ENCODE results near the gene ZSCAN20. TPM values are rescaled to one million over a fixed set of nuclear protein-coding genes. Genes with fewer than 3 reads are reported as not detected.

Gene ZSCAN20
- 1 to 10 TPM; 5.1 to 6.0 (median 5.6) TPM for polyA plus RNA-seq (ENCODE audit: insufficient read length in 3 of 3)

DNA sequence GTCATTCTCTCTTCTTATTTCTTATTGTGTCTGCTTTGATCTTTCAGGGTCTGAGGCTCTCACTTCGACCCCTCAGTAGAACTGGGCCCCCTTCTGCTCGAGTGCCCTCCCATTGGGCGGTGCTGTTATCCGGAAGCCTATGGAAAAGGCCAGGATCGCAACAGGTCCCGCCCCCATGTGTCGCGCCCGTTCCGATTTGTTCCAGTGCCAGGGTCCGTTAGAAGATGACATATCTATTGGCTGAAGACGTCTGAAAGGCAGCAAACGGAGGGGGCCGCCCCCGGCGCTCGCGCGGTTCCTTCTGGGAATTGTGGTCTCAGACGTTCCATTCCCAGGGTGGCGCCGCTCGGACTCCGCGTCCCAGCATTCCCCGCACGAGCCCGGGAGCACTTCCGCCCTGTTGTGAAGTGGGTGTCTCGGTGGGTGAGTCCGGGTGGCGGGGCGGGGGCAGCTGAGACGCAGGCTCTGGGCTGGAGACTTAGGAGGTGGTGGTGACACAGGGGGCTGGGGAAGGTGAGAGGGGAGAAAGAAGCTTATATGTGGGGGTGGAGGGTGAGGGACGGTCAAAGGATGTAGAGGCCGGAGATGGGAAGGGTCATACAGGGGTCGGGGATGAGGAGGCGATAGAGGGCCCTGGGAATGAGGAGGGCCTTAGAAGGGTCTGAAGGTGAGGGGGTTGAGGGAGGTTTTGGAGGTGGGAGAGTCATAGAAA lies at the start of gene ZSCAN20:
Gene ZSCAN20, plus strand, starts transcription at position 377 of the 712 bp plus-strand sequence. CDS start 6,644 bp downstream, outside the sequence.
- DNase-seq (ENCODE audit: low read depth in 3 of 3, low spot score in 2 of 3): peak; percentile 89 to 95 (median 94)

DNA sequence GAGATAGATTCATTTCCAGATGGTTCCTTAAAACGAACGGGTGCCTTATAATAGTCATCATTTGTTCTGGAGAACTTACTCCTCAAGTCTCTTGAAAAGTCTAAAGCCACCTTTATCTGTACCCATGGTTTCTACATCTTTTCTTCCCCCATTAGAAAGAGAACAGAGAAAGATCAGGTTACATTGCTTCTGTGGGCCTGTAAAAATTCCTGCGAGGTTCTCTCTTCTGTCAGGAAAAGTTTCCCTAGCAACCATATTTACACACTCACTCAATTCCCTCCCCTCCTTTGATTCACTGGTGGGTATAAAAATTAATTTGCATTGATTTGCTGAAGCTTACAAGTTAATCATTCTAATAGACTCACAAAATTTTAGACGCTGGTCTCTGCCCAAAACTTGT lies 48.2 kb upstream of the ZSCAN20 start:
- no peak for DNase-seq (ENCODE audit: low read depth in 3 of 3, low spot score in 2 of 3)

DNA sequence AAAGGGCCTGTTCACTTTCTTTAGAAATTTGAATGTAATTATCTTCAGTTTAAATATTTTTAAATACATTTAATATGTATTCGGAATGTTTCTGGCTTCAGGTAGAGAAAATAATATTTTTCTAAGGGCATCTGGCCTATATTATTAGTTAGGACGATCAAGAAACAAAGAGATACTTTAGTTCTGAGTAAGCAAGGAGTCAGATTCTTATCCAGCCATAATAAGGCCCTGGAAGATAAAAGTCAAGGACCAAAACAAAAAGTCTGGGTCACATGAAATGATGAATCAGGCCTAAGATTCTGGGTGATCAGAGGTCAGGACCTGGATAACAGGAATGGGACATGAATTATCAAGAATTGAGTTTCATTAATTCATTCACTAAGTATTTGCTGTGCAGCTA lies 47.8 kb upstream of the ZSCAN20 start:
- no peak for DNase-seq (ENCODE audit: low read depth in 3 of 3, low spot score in 2 of 3)

DNA sequence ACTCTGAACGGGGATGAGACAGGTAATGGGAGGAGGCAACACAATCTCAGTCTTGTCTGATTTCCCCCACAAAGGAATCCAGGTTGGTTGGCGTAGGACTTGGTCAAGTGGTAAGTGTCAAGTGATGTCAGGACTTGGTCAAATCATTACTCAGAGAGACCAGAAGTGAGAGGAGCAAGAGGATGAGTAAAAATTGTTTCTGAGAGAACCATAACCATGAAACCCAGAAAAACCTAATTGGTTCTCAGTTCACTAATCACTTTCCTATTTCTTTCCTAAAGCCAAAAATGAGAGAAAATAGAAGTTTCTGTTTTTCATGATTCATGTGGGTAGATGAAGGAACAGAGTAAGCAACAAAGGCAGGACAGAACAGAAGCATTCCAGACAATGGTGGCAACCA lies 46.5 kb upstream of the ZSCAN20 start:
- no peak for DNase-seq (ENCODE audit: low read depth in 3 of 3, low spot score in 2 of 3)

DNA sequence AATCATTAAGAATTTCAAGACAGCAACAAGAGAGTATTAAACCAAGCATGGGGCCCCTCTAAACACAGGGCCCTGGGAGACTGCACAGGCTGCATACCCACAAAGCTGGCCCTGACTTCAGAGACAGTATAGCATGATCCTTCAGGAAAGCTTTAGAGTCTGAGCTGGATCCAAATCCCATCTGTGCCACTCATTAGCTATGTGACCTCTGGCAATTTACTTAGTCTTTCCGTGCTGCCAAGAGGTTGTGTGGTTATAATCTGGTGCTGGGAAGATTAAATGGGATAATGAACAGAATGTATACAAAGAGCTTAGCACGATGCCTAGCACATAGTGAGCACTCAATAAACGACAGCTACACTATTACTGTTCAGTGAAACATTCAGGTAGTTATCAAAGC lies 45.5 kb upstream of the ZSCAN20 start:
- DNase-seq (ENCODE audit: low read depth in 3 of 3, low spot score in 2 of 3): no peak

DNA sequence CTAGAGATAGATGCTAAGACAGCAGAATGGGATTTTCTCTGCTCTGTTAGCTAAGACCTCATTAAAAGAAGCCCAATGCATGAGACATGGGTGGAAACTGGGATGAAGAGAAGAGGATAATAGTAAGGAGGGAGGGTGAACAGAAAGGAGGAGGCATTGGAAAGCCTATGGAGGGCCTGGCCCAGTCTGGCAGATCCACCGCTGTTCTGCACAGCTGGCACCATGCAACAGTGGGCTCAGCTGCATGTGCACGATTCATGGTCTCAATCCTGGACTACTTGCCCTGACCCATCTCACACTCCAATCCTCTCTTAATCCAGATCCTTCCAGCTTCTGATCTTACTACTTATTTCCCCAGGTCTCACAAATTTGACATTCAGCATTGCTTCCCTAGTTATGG lies 43.8 kb upstream of the ZSCAN20 start:
- DNase-seq (ENCODE audit: low read depth in 3 of 3, low spot score in 2 of 3): no peak

DNA sequence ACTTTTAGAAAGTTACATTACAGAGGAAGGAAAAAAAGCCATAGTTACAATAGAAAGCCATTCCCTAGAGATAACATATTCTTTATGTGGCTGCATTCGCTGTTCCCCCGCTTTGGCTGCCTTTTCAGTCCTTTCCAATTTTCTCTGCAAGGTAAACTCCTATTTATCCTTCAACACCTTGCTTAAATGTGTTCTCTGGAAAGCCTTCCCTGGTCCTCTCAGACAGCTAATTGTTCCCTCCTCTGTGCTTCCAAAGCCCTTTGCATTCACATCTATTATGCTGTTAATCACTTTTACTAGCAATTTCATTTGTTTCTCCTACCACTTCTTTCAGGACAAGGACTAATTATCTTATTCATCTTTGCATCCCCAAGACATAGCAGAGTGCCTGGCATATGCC lies 43.1 kb upstream of the ZSCAN20 start:
- DNase-seq (ENCODE audit: low read depth in 3 of 3, low spot score in 2 of 3): no peak

DNA sequence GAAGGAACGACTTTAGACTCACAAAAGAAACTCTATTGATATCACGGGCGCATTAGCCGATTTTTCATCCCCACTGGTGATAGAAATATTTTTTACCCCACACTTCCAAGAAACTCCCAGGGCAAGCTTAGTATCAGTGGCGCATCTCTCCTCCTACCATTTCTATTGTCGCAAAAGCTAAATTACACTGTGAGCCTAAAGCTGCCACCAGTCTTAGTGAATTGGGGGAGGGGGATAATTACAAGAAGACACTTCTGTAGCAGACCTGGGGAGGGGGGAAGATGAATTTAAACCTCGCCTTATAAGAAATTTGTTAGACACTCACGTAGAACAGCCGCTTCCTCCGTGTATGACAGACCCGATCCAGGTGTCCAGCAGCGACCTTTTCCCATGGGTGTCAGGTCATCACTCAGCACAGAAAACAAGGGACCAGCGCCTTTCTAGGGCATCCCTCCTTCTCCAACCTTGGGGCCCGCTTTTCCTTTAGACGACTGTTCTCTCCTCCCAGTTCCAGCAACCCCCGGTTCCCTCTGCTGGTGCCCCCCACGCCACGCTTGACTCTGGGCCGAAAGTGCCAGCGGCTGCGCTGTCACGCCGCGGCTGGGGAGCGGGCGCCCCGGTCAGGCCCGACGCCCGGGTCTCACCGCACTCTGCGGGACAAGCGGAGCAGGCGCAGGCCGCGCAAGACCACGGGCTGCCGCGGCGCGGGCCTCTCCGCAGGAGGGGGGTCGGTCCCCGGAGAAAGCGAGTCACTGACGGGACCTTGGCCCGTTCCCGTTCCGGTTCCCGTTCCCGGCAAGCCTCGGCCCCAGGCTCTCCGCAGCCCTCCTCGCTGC lies 42.4 kb upstream of the ZSCAN20 start:
- no peak for DNase-seq (ENCODE audit: low read depth in 3 of 3, low spot score in 2 of 3)

DNA sequence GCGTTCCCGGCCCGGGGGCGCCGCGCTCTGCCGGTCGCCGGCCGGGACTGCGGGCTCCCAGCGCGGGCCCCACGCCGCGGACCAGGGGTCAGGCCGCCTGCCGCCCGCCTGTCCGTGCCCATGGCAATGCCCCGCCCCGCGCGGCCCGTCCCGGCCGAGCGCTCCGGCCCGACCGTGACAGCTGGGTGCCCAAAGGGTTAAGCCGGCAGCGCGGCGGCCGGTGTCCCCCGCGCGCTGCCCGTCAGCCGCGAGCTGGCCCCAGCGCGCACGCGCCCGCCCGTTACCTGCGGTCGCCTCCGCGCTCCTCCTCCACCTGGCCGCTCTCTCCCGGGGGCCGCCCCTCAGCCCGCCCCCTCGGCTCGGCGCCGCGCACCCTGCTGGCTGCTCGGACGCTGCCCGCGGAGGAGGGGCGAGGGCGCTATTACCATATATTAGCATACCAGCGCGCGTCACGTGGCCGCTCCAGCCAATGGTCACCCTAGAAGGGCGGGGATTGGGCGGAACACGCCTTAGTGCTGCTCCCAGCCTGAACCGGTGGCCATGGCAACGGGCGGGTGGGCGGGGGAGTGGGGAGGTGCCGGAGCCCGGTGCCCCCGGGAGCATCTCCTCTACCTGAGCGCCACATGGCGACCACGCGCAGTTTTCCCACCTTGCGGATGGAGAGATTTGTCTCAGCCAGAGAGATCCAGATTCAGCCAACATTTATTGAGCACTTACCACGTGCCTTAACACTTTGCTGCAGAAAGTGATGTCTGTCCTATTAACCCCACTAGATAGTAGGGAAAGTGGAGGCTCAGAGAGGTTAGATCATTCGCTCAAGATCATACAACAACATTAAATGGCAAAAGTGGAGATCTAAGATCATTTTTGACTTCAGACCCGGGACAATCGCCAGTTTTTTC lies 41.5 kb upstream of the ZSCAN20 start, which contains the start of gene PHC2:
Gene PHC2, minus strand, starts transcription at position 404 of the 902 bp plus-strand sequence. CDS start 55,556 bp downstream, outside the sequence.
- peak; percentile 84 to 91 (median 87) for DNase-seq (ENCODE audit: low read depth in 3 of 3, low spot score in 2 of 3)

DNA sequence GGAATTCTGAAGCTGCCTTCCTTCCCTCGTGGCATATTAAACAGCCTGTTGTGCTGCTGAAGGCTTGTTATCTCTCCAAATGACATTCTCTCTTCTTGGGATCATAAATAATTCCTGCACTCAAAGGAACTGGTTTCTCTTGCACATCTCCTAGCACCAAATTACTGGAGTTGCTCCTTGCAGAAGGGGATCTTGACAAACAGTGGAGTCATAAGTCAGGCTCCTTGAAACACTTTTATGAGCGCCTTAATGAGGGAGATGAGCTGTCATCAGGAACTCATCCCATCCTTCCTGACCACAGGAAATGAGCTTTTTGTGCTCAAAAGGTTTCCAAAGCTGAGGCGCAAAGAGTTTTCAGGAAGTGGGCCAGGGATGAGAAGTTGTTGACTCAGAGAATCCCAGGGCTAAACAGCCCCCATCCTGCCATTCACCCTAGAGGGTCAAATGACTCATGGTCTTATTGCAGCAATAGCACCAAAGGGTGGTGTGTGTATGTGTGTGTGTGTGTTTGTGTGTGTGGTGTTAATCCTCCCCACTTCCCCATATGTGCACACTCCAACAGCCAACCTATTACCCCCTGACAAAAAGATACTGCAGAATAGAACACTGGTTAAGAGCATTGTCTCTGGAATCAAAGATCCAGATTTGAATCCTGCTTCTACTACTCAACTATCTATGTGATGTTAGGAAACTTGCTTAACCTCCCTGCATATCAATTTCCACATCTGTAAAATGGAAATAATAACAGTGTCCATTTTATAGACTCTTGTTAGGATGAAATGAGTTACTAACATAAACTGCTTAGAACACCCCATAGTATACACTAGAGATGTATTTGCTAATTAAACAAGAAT lies 38.7 kb upstream of the ZSCAN20 start:
- peak in 1 of 3 donors; percentile 58 for DNase-seq (ENCODE audit: low read depth in 3 of 3, low spot score in 2 of 3)

DNA sequence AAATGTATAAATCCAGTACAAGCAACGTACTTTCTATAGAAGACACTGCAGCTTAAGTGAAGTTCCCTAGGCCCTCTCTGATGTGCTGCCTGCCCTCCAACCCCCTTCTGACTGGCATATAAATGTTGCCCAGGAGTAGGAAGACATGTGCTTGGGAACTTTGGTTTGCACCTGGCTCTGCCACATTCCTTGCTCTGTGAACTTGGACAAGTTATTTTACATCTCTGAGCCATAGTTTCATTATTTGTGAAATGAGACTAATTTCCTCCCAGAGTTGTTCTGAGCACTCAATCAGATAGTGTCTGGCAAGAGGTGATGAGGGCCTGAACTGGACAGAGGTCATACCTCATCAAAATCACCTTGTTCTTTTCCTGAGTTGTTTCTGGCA lies 38.1 kb upstream of the ZSCAN20 start:
- no peak for DNase-seq (ENCODE audit: low read depth in 3 of 3, low spot score in 2 of 3)

DNA sequence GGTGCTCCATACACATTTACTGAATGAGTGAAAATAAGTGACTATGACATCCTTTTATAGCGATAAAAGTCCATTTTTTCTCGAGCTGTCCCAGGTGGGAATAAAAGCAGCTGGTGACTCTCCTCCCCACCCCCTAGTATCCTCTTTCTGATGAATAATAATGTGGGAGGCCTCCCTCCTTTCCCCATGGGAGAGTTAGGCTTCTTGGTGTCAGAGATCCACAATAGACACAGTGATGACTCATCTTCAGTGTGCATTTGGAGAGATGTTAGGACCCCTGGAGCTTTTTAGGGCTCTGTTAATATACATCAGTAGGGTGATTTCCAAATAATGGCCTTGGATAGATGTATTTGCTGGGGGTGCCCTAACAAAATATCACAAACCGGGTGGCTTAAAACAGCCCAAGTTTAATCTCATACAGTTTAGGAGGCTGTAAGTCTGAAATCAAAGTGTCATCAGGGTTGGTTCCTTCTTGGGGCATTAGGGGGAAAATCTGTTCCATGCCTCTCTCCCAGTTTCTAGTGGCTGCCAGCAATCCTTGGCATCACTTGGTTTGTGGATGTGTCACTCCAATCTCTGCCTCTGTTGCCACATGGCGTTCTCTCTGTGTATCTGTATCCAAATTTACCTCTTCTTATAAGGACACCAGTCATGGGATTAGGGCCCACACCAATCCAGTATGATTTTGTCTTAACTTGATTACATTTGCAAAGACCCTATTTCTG lies 37.2 kb upstream of the ZSCAN20 start:
- no peak for DNase-seq (ENCODE audit: low read depth in 3 of 3, low spot score in 2 of 3)

DNA sequence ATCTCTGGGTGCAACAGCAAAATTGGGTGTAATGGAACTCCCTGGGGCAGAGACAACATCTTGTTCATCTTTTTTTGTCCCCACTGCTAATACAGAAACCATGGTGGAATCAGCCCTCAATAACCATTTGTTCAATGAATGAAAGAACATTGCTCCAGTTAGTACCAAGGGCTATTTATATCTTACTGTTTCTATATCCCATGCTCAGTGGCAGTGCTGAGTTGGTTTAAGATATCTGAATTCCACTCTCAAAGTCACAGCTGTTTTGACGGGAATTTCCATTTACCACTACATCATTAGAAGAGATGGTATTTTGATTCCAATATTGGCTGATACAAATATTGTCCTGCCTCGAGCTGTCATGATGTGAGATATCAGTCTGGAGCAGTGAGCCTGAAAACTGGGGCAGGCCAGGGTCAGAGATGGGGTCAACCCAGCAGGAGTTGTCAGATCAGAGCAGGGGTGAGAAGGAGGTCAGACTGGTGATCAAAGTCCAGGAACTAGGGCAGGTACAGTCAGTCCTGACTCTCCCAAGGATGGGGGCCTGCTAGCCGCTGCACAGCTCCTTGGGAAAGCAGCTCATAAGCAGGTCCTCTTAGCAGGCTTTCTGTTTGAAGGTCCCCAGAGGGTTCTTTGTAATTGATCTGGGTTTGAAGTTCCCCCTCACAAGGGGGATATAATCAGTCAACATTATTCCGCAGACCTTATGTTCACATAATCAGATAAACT lies 35.7 kb upstream of the ZSCAN20 start:
- no peak for DNase-seq (ENCODE audit: low read depth in 3 of 3, low spot score in 2 of 3)

DNA sequence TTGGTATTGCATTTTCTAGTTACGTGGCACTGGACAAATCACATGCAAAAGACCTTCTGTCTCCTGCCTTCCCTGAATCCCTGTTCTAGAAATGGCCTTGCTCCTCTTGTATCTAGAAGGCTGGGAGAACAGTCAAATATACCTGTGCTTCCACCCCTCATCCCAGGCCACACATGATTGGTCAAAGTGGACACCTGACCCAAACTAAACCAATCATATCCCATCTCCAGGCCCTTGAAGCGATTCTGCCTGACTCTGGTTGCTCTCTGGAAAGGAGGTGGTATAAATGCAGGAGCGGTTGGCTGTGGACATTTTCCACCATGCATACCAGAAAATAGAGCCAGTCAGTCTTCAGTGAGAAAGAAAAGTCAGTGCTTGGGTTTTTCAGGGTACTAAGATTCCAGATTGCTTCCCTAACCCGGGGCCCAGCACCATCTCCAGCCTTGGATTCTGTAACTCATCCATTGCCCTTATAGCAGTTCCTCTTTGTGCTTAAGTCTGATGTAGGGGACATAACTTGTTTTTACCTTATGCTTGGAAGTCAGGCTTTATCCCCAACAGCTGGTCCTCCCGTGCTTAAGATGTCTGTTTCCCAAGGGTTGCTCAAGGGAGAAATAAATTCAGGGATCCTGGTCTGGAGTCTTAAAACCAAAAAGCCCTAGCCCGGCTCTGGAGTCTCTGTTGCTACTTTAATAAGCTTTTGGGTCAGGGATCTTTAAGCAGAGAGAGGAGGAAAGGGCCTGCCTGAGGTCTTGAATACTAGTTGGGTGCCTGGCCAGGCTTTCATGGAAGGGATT lies 33.9 kb upstream of the ZSCAN20 start:
- no peak for DNase-seq (ENCODE audit: low read depth in 3 of 3, low spot score in 2 of 3)

DNA sequence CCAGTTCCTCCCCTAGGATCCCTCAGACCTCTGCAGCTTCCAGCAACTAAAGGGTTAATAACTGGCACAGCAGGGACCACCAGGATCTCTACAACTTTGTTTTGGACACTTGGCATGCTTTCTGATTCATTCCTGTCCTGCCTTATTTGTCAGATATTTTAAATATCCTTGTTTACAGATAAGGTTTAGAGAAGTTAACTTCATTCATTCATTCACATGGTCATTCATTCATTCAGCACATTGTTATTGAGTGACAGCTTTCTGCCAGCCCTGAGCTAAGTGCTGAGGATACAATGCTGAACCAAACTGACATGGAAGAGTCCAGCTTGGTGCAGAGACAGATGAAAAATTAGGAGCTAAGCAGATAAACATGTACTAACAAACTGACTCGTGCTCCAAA lies 32.8 kb upstream of the ZSCAN20 start:
- no peak for DNase-seq (ENCODE audit: low read depth in 3 of 3, low spot score in 2 of 3)

DNA sequence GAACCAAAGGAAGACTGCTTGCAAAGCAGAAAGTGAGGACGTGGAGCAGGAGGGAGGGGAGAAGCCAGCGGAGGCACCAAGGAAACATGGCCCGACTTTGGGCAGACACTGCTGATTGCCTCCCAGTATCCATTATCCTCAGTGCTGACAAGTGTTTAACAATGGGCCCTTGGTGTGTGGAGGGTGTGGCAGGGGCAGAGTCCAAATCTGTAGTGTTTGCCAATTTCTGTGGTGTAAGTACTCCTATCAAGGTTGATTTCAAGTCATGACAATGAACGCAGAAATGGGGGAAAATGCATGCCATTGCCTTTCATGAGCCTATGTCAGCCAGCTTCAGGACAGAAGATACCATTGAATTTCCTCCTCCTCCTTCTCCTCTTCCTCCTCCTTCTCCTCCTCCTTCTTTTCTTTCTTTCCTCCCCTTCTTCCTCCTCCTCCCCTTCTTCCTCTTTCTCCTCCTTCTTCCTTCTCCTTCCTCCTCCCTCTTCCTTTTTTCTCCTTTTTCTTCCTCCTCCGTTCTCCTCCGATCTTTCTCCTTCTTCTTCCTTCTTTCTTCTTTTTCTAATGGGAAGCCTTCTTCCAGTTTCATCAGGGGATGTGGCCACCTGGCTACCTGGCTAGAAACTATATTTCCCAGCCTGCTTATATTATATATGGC lies 31.2 kb upstream of the ZSCAN20 start:
- DNase-seq (ENCODE audit: low read depth in 3 of 3, low spot score in 2 of 3): no peak

DNA sequence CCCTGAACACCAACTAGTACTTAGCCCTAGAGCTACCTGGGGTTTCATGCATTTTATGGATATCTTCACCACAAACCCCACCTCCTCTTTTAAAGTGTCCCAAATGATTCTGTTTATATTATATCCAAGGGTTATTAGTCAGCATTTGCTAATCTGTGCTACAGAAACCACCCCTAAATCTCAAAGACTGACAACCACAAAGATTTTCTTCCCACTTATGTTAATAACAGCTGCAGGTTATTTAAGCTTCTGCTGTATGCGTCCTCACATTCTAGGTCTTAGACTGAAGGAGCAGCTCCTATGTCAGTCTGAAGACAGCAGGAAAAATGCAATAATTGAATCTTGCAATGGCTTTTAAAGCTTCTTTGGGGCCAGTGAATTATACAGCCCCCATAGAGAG lies 30.3 kb upstream of the ZSCAN20 start:
- no peak for DNase-seq (ENCODE audit: low read depth in 3 of 3, low spot score in 2 of 3)
